Motor neuron (in vitro differentiated cells): Measurements from ENCODE around the gene SIDT2. TPM values are rescaled to one million over a fixed set of nuclear protein-coding genes. Genes with fewer than 3 reads are reported as not detected.
"Not testable (repeated sequence)": the region's sequence is repeated elsewhere in the genome, so short reads cannot be mapped to it uniquely, and the experiment has no call there.

Experiments
- ATAC-seq, 8 experiments: fragments of 200-7000 bp; cut with Tn5 transposase; replicated peaks in 6 of 8; 2 replicates each; pipeline ENCODE4 v1.8.0; 2021; ENCODE audit warnings: mild to moderate bottlenecking in 8 of 8, moderate library complexity in 8 of 8
- H3K27ac ChIP-seq, 2 donors: fragments of 250-450 bp; sonication (Bioruptor Pico); 2 replicates each; pipeline ENCODE4 v1.9.0; 2021; ENCODE audit warnings: antibody characterized with exemption in 2 of 2, mild to moderate bottlenecking in 2 of 2, moderate library complexity in 1 of 2
- H3K4me1 ChIP-seq, 2 donors: fragments of 250-450 bp; sonication (Bioruptor Pico); replicated peaks in 1 of 2; 2 replicates each; pipeline ENCODE4 v1.6.1; 2021; ENCODE audit warnings: antibody characterized with exemption in 2 of 2, mild to moderate bottlenecking in 2 of 2, moderate library complexity in 1 of 2
- H3K4me3 ChIP-seq, 5 donors: fragments of 250-450 bp; sonication (Bioruptor Pico); 2 replicates each; pipeline ENCODE4 v1.9.0; 2021; ENCODE audit warnings: antibody characterized with exemption in 5 of 5, mild to moderate bottlenecking in 5 of 5, moderate library complexity in 4 of 5
- WGBS, 10 experiments: fragments of 450-650 bp; shearing (Covaris generic); methylation state at CpG; one replicate each; pipeline ENCODE4 v1.0.0; 2022; 5-methylcytosine and 5-hydroxymethylcytosine counted together
- in situ Hi-C, 9 experiments: fragments of 400-800 bp; cut with MboI; loops; one replicate each; pipeline ENCODE4 v1.15.0; 2021; ENCODE audit warnings: low sequenced_read_pairs in 9 of 9, low pct_unique_long_range_greater_than_20kb in 2 of 9; ENCODE audit not compliant: unreplicated experiment in 9 of 9
- total RNA-seq, 8 experiments: library from RNA; unstranded; fragments of 300-600 nt; gene quantifications; 2 replicates each; pipeline versions ENCODE4 v1.2.3 to v1.2.4, GENCODE V29; 2022

SIDT2 gene
- total RNA-seq: 10 to 100 TPM; 10.5 to 32.3 (median 17.9) TPM

- ATAC-seq: peak; percentile 83 to 97 (median 96)
- H3K4me1 ChIP-seq: peaks cover 7 to 8% of the 10 kb centered on the region in 2 donors
- 0 to 10% (median 0%) methylated on average over 1 to 28 of the region's 51 CpGs; no CpG with 5 or more reads in 4 of the 10 experiments for WGBS, 10 experiments
- peak within 1 kb of the TSS; percentile 57 to 98 (median 71) for H3K4me3 ChIP-seq
- in situ Hi-C loops: no loop called here
- H3K27ac ChIP-seq: peak within 1 kb of the TSS; percentile 58 to 65
Observed at GRCh38 chr11:117178210-117179034, at the start of gene SIDT2. Gene SIDT2, plus strand, starts transcription at chr11:117178743. Its CDS starts 521 bp downstream, at chr11:117179264.

- ATAC-seq, in situ Hi-C loops: not testable (repeated sequence)
- WGBS, 10 experiments: 20 to 100% (median 87%) methylated on average over 1 to 5 of the region's 7 CpGs; no CpG with 5 or more reads in 2 of the 10 experiments
Observed at GRCh38 chr11:117130396-117130795, 48.1 kb upstream of the SIDT2 start.

GRCh38 chr11:117130879-117131278 lies 47.7 kb upstream of the SIDT2 start:
- Histone ChIP-seq H3K4me3 (no peak overlapping the region), H3K4me1 (no peaks in the 10 kb centered on the region), H3K27ac (no peak overlapping the region)
- in situ Hi-C loops: no loop called here
- ATAC-seq: no peak
- 63 to 100% (median 78%) methylated on average over 1 to 5 of the region's 7 CpGs; no CpG with 5 or more reads in 3 of the 10 experiments for WGBS, 10 experiments

More at GRCh38 chr11:117130396-117130795, 48.1 kb upstream of the SIDT2 start:
- H3K4me1 ChIP-seq, H3K27ac ChIP-seq, H3K4me3 ChIP-seq: not testable (repeated sequence)

GRCh38 chr11:117134431-117134830 lies 44.1 kb upstream of the SIDT2 start:
- H3K27ac ChIP-seq: no peak overlapping the region
- 77 to 100% (median 88%) methylated on average over 1 to 3 of the region's 3 CpGs; no CpG with 5 or more reads in 6 of the 10 experiments for WGBS, 10 experiments
- H3K4me3 ChIP-seq: no peak overlapping the region
- ATAC-seq: no peak
- no peaks in the 10 kb centered on the region for H3K4me1 ChIP-seq
- in situ Hi-C loops: no loop called here

- H3K27ac ChIP-seq, ATAC-seq, H3K4me1 ChIP-seq, H3K4me3 ChIP-seq, in situ Hi-C loops: not testable (repeated sequence)
- WGBS, 10 experiments: no CpG with 5 or more reads among the region's 4 CpGs
Observed at GRCh38 chr11:117134979-117135378, 43.6 kb upstream of the SIDT2 start.

- peak in 4 of 8 experiments; percentile 36 to 52 (median 47) for ATAC-seq
- in situ Hi-C loops, H3K4me1 ChIP-seq, H3K4me3 ChIP-seq, H3K27ac ChIP-seq: not testable (repeated sequence)
- WGBS, 10 experiments: no CpG with 5 or more reads among the region's 15 CpGs
Observed at GRCh38 chr11:117137223-117138086, 41.1 kb upstream of the SIDT2 start.

GRCh38 chr11:117143390-117143789 lies 35.2 kb upstream of the SIDT2 start:
- in situ Hi-C loops: no loop called here
- peak; percentile 12 to 44 (median 32) for ATAC-seq

GRCh38 chr11:117143871-117144476 lies 34.6 kb upstream of the SIDT2 start, which contains the start of gene PAFAH1B2:
Gene PAFAH1B2, plus strand, starts transcription at chr11:117144287. Its CDS starts 8,161 bp downstream, at chr11:117152448.
- in situ Hi-C loops: no loop called here
- ATAC-seq: peak; percentile 90 to 96 (median 94)

More at GRCh38 chr11:117143390-117143789, 35.2 kb upstream of the SIDT2 start:
- Histone ChIP-seq H3K4me3 (peak overlapping the region; percentile 70 to 92 (median 86)), H3K4me1 (peaks cover 8 to 16% of the 10 kb centered on the region in 2 donors), H3K27ac (peak overlapping the region; percentile 93)
- 0 to 17% (median 8%) methylated on average over 1 to 5 of the region's 5 CpGs; no CpG with 5 or more reads in 2 of the 10 experiments for WGBS, 10 experiments

GRCh38 chr11:117144477-117145392 lies 33.8 kb upstream of the SIDT2 start:
- WGBS, 10 experiments: 0 to 4% (median 0%) methylated on average over 1 to 12 of the region's 62 CpGs; no CpG with 5 or more reads in 1 of the 10 experiments
- Histone ChIP-seq H3K27ac (peak overlapping the region; percentile 93), H3K4me3 (peak overlapping the region; percentile 70 to 92 (median 86)), H3K4me1 (peaks cover 8 to 16% of the 10 kb centered on the region in 2 donors)
- ATAC-seq: peak; percentile 57 to 70 (median 66)
- in situ Hi-C loops: no loop called here

More at GRCh38 chr11:117143871-117144476, 34.6 kb upstream of the SIDT2 start, which contains the start of gene PAFAH1B2:
- H3K27ac ChIP-seq: peak within 1 kb of the TSS; percentile 93
- peaks cover 8 to 16% of the 10 kb centered on the region in 2 donors for H3K4me1 ChIP-seq
- 0 to 3% (median 0%) methylated on average over 1 to 8 of the region's 48 CpGs; no CpG with 5 or more reads in 4 of the 10 experiments for WGBS, 10 experiments
- peak within 1 kb of the TSS; percentile 70 to 92 (median 86) for H3K4me3 ChIP-seq

GRCh38 chr11:117145393-117145761 lies 33.2 kb upstream of the SIDT2 start:
- WGBS, 10 experiments: 0 to 5% (median 0%) methylated on average over 1 to 5 of the region's 5 CpGs; no CpG with 5 or more reads in 3 of the 10 experiments
- peak overlapping the region; percentile 70 to 92 (median 86) for H3K4me3 ChIP-seq
- peak; percentile 4 to 30 (median 11) for ATAC-seq
- H3K27ac ChIP-seq: peak overlapping the region; percentile 93
- in situ Hi-C loops: no loop called here
- H3K4me1 ChIP-seq: peaks cover 8 to 16% of the 10 kb centered on the region in 2 donors

GRCh38 chr11:117146521-117146920 lies 32.0 kb upstream of the SIDT2 start:
- ATAC-seq: no peak
- H3K27ac ChIP-seq: no peak overlapping the region
- H3K4me3 ChIP-seq: no peak overlapping the region
- in situ Hi-C loops: no loop called here
- 40 to 100% (median 79%) methylated on average over 1 to 10 of the region's 10 CpGs; no CpG with 5 or more reads in 2 of the 10 experiments for WGBS, 10 experiments
- peaks cover 8 to 16% of the 10 kb centered on the region in 2 donors for H3K4me1 ChIP-seq
